HS-27A (cell line): ENCODE measurements around the gene PCDHB4.
"Not testable (repeated sequence)": the region's sequence is repeated elsewhere in the genome, so short reads cannot be mapped to it uniquely, and the experiment has no call there.

Experiments used
- DNase-seq: peaks from one replicate; pipeline ENCODE4 v3.0.0-alpha.2; 2012; ENCODE audit warnings: low read depth, missing footprints

PCDHB4 gene

GRCh38 chr5:141150224-141150992 is 28.8 kb downstream of the PCDHB4 start:
- DNase-seq, result no peak

- no peak for DNase-seq
Observed at GRCh38 chr5:141150993-141151325, 29.3 kb downstream of the PCDHB4 start.

- DNase-seq, result not testable (repeated sequence)
Observed at GRCh38 chr5:141151632-141152031, 30.0 kb downstream of the PCDHB4 start.

DNA sequence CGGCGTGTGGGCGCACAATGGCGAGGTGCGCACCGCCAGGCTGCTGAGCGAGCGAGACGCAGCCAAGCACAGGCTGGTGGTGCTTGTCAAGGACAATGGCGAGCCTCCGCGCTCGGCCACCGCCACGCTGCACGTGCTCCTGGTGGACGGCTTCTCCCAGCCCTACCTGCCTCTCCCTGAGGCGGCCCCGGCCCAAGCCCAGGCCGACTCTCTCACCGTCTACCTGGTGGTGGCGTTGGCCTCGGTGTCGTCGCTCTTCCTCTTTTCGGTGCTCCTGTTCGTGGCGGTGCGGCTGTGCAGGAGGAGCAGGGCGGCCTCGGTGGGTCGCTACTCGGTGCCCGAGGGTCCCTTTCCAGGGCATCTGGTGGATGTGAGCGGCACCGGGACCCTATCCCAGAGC is 30.5 kb downstream of the PCDHB4 start:
- not testable (repeated sequence) for DNase-seq

DNA sequence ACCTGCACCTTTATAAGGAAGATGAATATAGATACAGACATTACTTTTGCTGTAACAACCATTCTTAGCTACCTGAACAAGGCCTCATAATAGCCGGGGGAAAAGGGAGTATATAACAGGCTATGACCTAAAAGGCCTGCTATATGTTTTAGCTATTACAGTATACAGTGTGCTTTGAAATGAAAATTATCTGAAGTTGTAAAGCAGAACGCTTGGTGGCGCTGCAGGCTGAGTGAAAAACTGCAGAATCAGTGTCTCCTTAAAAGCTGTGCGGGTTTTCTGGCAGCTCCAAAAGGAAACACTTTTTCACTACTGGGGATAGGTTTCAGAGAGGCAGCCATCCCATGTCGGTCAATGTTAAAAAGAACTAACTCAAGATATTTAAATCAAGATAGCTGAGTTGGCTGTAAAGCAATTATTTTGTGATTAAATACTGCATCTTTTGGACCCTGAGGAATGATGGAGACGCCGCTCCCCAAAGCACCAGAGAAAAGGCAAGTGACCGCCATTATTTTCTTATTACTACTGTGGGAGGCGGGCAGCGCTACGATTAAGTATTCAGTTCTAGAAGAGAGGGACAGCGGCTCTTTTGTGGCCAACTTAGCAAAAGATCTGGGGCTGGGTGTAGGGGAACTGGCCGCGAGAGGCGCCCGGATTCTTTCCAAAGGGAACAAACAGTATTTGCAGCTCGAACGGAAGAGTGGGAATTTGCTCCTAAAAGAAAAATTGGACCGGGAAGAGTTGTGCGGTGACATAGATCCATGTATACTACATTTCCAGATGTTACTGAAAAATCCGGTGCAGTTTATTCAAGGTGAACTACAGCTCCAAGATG is 34.1 kb downstream of the PCDHB4 start:
- no peak for DNase-seq

- DNase-seq, result not testable (repeated sequence)
Observed at GRCh38 chr5:141157356-141157755, 35.7 kb downstream of the PCDHB4 start.

DNA sequence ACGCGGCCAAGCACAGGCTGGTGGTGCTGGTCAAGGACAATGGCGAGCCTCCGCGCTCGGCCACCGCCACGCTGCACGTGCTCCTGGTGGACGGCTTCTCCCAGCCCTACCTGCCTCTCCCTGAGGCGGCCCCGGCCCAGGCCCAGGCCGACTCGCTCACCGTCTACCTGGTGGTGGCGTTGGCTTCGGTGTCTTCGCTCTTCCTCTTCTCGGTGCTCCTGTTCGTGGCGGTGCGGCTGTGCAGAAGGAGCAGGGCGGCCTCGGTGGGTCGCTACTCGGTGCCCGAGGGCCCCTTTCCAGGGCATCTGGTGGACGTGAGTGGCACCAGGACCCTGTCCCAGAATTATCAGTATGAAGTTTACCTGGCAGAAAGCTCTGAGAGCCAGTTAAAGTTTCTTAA is 36.3 kb downstream of the PCDHB4 start:
- DNase-seq, result not testable (repeated sequence)

GRCh38 chr5:141172381-141173204 is 51.0 kb downstream of the PCDHB4 start, which contains the start of gene PCDHB7:
TSS of gene PCDHB7 (plus strand) at chr5:141172644. CDS start at chr5:141172836, 192 bp downstream.
- DNase-seq, result no peak

GRCh38 chr5:141174291-141175104 is 52.9 kb downstream of the PCDHB4 start:
- not testable (repeated sequence) for DNase-seq
